HG03066 (cell line): ENCODE data around the gene MIXL1.
"Not testable (repeated sequence)": the region's sequence is repeated elsewhere in the genome, so short reads cannot be mapped to it uniquely, and the experiment has no call there.

Experiments
- ATAC-seq: cut with Tn5 transposase; IDR thresholded peaks from one replicate; pipeline ENCODE4 v1.9.1; 2021; ENCODE audit warnings: low read depth; ENCODE audit not compliant: unreplicated experiment

The MIXL1 gene

GRCh38 chr1:226223157-226223785 lies at the start of gene MIXL1:
Gene MIXL1, plus strand, starts transcription at chr1:226223664. Its CDS starts 18 bp downstream, at chr1:226223682.
- ATAC-seq, result peak; percentile 35

DNA sequence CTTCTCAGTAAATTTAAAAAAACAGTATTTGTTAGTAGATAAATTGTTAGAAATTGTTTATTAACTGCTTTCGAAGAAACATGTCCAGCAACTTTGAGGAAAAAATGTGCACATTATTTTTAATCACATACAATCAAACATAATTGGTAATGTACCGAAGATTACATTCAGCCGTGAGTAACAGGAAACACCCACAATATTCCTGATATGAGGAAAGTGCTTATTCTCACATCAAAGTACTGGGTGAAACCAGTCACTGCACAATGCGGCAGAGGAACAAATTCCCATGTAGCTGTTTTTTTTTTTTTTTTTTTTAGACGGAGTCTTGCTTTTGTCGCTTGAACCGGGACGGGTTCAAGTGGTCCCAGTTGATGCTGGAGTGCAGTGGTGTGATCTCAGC lies 46.6 kb upstream of the MIXL1 start:
- ATAC-seq, result no peak

GRCh38 chr1:226181996-226182714 lies 41.3 kb upstream of the MIXL1 start:
- ATAC-seq, result no peak

GRCh38 chr1:226185141-226186036 lies 38.1 kb upstream of the MIXL1 start:
- ATAC-seq, result no peak

- peak; percentile 96 for ATAC-seq
These were observed 37.1 kb upstream of the MIXL1 start, which contains the start of gene ACBD3 for GRCh38 chr1:226186124-226187018. Gene ACBD3, minus strand, starts transcription at chr1:226186741. Its CDS starts 66 bp downstream, at chr1:226186675.

DNA sequence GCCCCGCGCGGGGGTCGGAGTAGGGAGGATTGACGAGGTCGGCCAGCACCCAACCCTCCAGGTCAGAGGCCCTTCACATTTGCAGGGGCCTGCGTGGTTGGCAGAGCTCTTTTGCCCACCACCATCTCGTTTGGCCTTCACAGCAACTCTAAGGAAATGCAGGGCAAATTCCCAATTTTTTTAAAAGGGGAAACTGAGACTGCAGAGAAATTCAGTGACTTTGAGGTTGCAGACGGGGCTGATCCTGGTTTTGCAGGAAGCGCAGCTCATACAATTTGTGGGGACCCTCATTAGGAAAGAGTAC lies 36.5 kb upstream of the MIXL1 start:
- no peak for ATAC-seq

DNA sequence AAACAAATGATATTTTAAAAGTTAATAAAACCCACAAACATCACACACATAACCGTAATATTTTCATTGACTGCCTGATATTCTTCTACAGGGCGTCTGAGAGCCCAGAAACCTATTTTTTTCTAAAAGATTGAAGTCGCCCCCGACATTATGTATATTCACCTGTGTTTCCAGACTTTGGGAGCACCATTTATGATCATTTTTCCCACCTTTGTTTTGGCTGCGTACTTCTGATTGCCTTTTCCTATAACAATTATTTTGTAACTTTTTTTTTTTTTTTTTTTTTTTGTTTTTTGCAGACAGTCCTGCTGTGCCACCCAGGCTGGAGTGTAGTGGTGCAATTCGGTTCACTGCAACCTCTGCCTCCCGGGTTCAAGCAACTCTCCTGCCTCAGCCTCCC lies 36.1 kb upstream of the MIXL1 start:
- ATAC-seq, result no peak

GRCh38 chr1:226195144-226195543 lies 28.3 kb upstream of the MIXL1 start:
- no peak for ATAC-seq

DNA sequence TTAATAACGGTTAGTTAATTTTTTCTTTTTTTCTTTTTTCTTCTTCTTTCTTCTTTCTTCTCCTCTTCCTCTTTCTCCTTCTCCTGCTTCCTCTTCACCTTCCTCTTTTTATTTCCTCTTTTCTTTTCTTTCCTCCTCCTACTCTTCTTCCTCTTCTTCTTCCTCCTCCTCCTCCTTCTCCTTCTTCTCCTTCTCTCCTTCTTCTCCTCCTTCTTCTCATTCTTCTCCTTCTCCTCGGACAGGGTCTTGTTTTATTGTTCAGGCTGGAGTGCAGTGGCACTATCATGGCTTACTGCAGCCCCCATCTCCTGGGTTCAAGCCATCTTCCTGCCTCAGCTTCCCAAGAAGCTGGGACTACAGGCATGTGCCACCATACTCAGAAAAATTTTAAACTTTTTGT lies 23.5 kb upstream of the MIXL1 start:
- no peak for ATAC-seq

DNA sequence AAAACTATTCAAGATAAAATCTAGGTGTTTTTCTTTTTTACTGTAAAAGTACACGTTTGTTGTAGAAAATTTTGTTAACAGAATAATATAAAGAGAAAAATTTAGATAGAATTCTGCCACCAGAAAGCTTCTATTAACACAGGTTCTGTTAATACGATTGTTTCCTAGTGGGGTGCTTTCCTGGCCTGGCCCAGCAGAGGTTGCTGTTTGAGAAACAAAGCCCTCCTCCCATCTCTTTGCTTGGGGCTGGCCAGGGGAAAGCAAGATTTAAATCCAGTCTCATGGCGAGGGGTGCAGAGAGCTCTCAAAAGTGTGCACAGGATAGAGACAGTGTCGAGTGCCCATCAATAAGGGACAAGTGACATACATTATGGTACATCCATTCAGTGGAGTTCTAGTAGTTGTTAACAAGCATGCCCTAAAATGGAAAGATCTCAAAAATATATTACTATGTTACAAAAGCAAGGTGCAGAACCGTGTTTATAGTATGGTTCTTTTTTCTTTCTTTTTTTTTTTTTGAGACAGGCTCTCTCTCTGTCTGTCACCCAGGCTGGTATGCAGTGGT lies 22.4 kb upstream of the MIXL1 start:
- no peak for ATAC-seq

DNA sequence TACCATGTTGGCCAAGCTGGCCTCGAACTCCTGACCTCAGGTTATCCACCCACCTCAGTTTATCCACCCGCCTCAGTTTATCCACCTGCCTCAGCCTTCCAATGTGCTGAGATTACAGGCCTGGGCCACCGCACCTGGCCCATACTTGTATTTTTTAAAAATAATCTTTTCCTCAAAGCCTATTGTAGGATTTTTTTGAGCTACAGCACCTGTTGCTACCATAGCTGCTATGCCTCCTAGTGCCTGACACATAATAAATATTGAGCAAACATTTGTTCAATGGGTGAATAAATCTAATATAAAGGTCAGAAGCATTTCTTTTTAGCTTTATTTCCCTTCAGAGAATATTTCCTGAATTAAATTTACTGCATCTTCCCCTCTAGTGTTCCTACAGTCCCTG lies 21.2 kb upstream of the MIXL1 start:
- no peak for ATAC-seq

GRCh38 chr1:226202666-226203065 lies 20.8 kb upstream of the MIXL1 start:
- not testable (repeated sequence) for ATAC-seq

DNA sequence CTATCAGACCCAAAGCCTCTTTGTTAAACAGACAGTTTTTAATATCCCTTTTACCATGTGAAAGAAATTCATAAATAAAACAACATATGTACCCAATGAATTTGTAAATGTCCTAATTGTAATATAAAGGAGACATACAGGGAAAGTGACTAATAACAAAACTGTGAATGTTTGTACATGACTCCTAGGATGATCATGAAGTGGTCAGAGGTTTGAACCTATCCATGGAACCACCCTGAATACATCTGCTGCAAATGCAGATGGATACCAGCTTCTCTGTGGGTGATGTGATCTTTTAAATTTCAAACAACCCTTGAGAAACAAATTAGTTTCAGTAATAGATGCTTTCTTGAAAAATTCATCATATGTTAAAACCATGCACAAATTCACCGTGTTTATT lies 20.2 kb upstream of the MIXL1 start:
- ATAC-seq, result no peak

- ATAC-seq, result no peak
These were observed 19.8 kb upstream of the MIXL1 start for GRCh38 chr1:226203655-226204054.

- ATAC-seq, result no peak
These were observed 19.3 kb upstream of the MIXL1 start for GRCh38 chr1:226204198-226204597.

DNA sequence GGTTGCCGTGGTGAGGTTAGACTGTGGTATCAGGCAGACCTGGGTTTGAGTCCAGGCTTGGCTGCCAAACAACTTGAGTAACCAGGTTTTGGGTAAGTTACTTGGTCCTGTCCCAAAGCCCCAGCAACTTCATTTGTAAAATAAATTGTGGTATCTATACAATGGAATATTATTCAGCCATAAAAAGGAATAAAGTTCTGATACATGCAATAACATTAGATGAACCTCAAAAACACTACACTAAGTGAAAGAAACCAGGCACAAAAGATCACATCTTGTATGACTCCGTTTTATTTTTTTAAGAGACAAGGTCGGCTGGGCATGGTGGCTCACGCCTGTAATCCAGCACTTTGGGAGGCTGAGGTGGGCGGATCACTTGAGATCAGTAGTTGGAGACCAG lies 16.4 kb upstream of the MIXL1 start:
- ATAC-seq, result no peak

GRCh38 chr1:226209307-226210059 lies 14.0 kb upstream of the MIXL1 start:
- ATAC-seq, result no peak

DNA sequence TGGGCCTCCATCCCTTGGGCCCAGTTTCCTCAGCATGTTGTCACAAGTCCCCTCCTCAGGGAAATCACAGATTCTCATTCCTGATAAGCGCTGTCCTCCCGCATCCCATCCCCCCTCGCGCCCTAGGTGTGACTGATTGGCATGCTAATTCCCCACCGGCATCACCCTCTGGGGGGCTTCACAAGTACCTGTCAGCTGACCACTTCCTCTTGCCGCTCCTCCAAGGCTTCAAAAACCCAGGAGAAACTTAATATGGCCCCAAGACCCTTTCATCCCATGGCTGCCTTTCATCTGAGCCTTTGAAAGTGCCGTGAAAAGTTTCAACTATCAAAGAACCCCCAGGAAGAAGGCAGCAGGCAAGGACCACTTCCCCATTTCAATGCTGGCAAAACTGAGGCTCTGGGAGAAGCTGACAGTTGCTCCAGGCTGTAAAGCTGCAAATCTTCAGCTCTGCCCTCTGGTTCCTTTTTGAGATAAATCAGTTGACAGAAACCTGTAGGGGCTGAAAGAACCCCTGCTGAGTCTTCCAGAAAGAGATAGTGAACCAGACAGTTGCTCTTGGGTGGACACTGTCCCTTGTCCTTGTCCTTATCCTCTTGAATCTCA lies 12.8 kb upstream of the MIXL1 start:
- no peak for ATAC-seq
